Measurements from ENCODE around the gene COL11A1. TPM values are rescaled to one million over a fixed set of nuclear protein-coding genes. Genes with fewer than 3 reads are reported as not detected.

The COL11A1 gene
- total RNA-seq, 2 donors from 2014 or later: 0.52 to 2.6 TPM

DNA sequence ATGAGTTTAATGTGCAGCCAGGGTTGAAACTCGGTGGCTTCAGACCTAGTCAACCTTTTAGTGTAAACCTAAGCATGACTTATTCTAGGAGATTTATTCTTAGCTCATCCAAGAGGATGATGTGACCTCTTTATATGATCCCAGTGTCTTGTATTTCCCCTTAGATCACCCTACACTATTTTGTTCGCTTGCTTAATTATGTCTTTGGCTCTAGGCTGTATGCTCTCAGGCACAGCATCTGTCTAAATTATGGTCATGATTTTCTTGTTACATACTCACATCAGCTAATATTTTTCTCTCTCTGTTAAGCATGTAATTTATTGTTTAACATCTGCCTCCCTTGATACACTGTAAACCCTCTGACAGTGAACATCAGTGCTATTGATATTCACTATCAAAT, 19.1 kb downstream of the COL11A1 start:
- no peaks in the 10 kb centered on the region for H3K36me3 ChIP-seq (replicated peaks in 1 of 2; ENCODE audit: insufficient read depth in 1 of 2, low read depth in 2 of 2)
- intact Hi-C loops (cut with DNase I): no loop called here
- no peak overlapping the region for H3K4me3 ChIP-seq
- ATAC-seq: no peak
- no peaks in the 10 kb centered on the region for H3K4me1 ChIP-seq
- TF ChIP-seq POLR2A (IDR thresholded peaks at IDR 0.05): no peak
- TF ChIP-seq, protein P1, sequence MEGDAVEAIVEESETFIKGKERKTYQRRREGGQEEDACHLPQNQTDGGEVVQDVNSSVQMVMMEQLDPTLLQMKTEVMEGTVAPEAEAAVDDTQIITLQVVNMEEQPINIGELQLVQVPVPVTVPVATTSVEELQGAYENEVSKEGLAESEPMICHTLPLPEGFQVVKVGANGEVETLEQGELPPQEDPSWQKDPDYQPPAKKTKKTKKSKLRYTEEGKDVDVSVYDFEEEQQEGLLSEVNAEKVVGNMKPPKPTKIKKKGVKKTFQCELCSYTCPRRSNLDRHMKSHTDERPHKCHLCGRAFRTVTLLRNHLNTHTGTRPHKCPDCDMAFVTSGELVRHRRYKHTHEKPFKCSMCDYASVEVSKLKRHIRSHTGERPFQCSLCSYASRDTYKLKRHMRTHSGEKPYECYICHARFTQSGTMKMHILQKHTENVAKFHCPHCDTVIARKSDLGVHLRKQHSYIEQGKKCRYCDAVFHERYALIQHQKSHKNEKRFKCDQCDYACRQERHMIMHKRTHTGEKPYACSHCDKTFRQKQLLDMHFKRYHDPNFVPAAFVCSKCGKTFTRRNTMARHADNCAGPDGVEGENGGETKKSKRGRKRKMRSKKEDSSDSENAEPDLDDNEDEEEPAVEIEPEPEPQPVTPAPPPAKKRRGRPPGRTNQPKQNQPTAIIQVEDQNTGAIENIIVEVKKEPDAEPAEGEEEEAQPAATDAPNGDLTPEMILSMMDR (IDR thresholded peaks at IDR 0.05): no peak
- no peak for DNase-seq
- no peaks in the 10 kb centered on the region for H3K9me3 ChIP-seq
- WGBS, 2 donors: 49 to 73% methylated on average over 2 of the region's 2 CpGs
- no peaks in the 10 kb centered on the region for H3K27me3 ChIP-seq
- H3K27ac ChIP-seq: no peak overlapping the region

DNA sequence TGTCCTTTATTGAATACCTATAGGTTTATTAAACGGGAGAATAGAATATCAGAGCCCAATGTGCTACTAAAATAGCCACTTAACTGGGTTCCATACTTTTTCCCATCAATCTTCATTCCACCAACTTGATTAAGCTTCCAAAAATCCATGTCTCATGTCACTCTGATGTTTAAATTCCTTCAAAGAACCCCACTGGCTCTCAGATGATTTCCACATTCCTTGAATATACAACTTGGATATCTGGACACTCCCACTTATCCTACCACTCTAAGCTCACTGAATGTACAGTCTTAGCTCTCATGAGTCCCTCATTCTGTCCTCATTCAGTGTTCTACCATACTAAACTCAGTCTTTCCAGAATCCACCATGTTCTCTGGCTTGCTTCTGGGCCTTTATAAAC, 21.1 kb downstream of the COL11A1 start:
- 43 to 65% methylated on average over 1 of the region's 1 CpG for WGBS, 2 donors
- intact Hi-C loops (cut with DNase I): no loop called here
- no peak for DNase-seq
- TF ChIP-seq POLR2A (IDR thresholded peaks at IDR 0.05): no peak
- TF ChIP-seq, protein P1 (IDR thresholded peaks at IDR 0.05): no peak
- no peaks in the 10 kb centered on the region for H3K4me1 ChIP-seq
- no peaks in the 10 kb centered on the region for H3K36me3 ChIP-seq (replicated peaks in 1 of 2; ENCODE audit: insufficient read depth in 1 of 2, low read depth in 2 of 2)
- no peaks in the 10 kb centered on the region for H3K9me3 ChIP-seq
- H3K4me3 ChIP-seq: no peak overlapping the region
- H3K27me3 ChIP-seq: no peaks in the 10 kb centered on the region
- no peak for ATAC-seq
- H3K27ac ChIP-seq: no peak overlapping the region

DNA sequence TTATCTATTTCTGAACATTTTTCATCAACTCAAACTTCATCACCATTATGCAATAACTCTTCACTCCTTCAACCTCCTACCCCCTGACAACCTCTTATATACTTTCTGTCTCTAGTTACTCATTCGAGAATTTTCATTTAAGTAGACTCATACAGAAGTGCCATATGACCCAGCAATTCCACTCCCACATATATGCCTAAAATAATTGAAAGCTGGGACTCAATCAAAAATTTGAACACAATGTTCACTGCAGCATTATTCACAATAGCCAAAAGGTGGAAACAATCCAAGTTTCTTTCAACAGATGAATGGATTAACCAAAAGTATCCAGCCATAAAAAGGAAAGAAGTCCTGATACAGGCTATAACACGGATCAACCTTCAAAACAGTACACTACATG, 24.1 kb downstream of the COL11A1 start:
- no peak overlapping the region for H3K4me3 ChIP-seq
- WGBS, 2 donors: 21 to 28% methylated on average over 2 of the region's 2 CpGs
- H3K27me3 ChIP-seq: no peaks in the 10 kb centered on the region
- ATAC-seq: no peak
- TF ChIP-seq, protein P1 (IDR thresholded peaks at IDR 0.05): no peak
- no peak for TF ChIP-seq POLR2A (IDR thresholded peaks at IDR 0.05)
- intact Hi-C loops (cut with DNase I): no loop called here
- no peak for DNase-seq
- no peaks in the 10 kb centered on the region for H3K4me1 ChIP-seq
- no peaks in the 10 kb centered on the region for H3K36me3 ChIP-seq (replicated peaks in 1 of 2; ENCODE audit: insufficient read depth in 1 of 2, low read depth in 2 of 2)
- H3K9me3 ChIP-seq: no peaks in the 10 kb centered on the region
- no peak overlapping the region for H3K27ac ChIP-seq

GRCh38 chr1:103075316-103076000, 32.9 kb downstream of the COL11A1 start:
- Histone ChIP-seq H3K4me3 (no peak overlapping the region), H3K36me3 (replicated peaks in 1 of 2; ENCODE audit: insufficient read depth in 1 of 2, low read depth in 2 of 2) (no peaks in the 10 kb centered on the region), H3K9me3 (no peaks in the 10 kb centered on the region), H3K27ac (no peak overlapping the region), H3K27me3 (no peaks in the 10 kb centered on the region), H3K4me1 (no peaks in the 10 kb centered on the region)
- no peak for TF ChIP-seq POLR2A (IDR thresholded peaks at IDR 0.05)
- TF ChIP-seq, protein P1 (IDR thresholded peaks at IDR 0.05): no peak
- intact Hi-C loops (cut with DNase I): no loop called here
- DNase-seq (no peak), ATAC-seq (no peak)
- WGBS, 2 donors: 60 to 67% methylated on average over 2 of the region's 2 CpGs

- intact Hi-C loops (cut with DNase I): no loop called here
These were observed 34.1 kb downstream of the COL11A1 start for GRCh38 chr1:103074224-103074623.

More at GRCh38 chr1:103074224-103074623, 34.1 kb downstream of the COL11A1 start:
- Histone ChIP-seq H3K27ac (no peak overlapping the region), H3K36me3 (replicated peaks in 1 of 2; ENCODE audit: insufficient read depth in 1 of 2, low read depth in 2 of 2) (no peaks in the 10 kb centered on the region), H3K4me3 (no peak overlapping the region), H3K4me1 (no peaks in the 10 kb centered on the region), H3K9me3 (no peaks in the 10 kb centered on the region), H3K27me3 (no peaks in the 10 kb centered on the region)
- TF ChIP-seq POLR2A (IDR thresholded peaks at IDR 0.05): no peak
- TF ChIP-seq, protein P1 (IDR thresholded peaks at IDR 0.05): no peak
- DNase-seq: no peak
- no peak for ATAC-seq
- WGBS, 2 donors: 60 to 62% methylated on average over 6 of the region's 6 CpGs

Data from body of pancreas (tissue), 4 donors.